Measurements from ENCODE around the gene LDLRAD4.

DNA sequence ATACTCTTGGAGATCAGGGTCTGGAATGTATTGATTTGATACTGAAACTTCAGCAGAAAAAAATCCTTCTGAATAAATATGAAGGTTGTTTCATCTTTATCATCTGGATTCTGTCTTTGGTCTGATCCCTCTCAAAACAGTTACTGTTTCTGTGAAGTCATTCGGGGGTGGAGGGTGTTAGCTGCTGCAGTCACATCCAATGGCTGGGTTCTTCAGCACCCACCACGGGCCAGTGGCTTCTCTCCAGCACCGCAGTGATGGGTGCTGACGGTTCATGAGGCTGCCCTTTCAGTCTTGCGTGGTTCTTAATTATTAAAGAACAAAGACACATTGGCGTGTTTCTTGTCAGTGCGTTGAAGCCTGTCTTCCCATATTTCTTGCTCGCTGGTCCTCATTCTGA, 148.0 kb downstream of the LDLRAD4 start:
- TF ChIP-seq, protein P1, sequence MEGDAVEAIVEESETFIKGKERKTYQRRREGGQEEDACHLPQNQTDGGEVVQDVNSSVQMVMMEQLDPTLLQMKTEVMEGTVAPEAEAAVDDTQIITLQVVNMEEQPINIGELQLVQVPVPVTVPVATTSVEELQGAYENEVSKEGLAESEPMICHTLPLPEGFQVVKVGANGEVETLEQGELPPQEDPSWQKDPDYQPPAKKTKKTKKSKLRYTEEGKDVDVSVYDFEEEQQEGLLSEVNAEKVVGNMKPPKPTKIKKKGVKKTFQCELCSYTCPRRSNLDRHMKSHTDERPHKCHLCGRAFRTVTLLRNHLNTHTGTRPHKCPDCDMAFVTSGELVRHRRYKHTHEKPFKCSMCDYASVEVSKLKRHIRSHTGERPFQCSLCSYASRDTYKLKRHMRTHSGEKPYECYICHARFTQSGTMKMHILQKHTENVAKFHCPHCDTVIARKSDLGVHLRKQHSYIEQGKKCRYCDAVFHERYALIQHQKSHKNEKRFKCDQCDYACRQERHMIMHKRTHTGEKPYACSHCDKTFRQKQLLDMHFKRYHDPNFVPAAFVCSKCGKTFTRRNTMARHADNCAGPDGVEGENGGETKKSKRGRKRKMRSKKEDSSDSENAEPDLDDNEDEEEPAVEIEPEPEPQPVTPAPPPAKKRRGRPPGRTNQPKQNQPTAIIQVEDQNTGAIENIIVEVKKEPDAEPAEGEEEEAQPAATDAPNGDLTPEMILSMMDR (conservative IDR thresholded peaks at IDR 0.05; ENCODE audit: low read depth, low read length): no peak
- TF ChIP-seq EZH2 (IDR thresholded peaks at IDR 0.05; ENCODE audit: low read length, unreplicated experiment) (no peak), EZH2phosphoT487 (IDR thresholded peaks at IDR 0.05; ENCODE audit: borderline replicate concordance, low read length) (no peak)
